ENCODE measurements around the gene MICU1. TPM values are rescaled to one million over a fixed set of nuclear protein-coding genes. Genes with fewer than 3 reads are reported as not detected.

MICU1 gene
- total and polyA plus RNA-seq, 2 of the 13 experiments (the other 11 are each of a cell fraction or from before 2014, with no cell fraction given), result 32.5 to 56.1 TPM

DNA sequence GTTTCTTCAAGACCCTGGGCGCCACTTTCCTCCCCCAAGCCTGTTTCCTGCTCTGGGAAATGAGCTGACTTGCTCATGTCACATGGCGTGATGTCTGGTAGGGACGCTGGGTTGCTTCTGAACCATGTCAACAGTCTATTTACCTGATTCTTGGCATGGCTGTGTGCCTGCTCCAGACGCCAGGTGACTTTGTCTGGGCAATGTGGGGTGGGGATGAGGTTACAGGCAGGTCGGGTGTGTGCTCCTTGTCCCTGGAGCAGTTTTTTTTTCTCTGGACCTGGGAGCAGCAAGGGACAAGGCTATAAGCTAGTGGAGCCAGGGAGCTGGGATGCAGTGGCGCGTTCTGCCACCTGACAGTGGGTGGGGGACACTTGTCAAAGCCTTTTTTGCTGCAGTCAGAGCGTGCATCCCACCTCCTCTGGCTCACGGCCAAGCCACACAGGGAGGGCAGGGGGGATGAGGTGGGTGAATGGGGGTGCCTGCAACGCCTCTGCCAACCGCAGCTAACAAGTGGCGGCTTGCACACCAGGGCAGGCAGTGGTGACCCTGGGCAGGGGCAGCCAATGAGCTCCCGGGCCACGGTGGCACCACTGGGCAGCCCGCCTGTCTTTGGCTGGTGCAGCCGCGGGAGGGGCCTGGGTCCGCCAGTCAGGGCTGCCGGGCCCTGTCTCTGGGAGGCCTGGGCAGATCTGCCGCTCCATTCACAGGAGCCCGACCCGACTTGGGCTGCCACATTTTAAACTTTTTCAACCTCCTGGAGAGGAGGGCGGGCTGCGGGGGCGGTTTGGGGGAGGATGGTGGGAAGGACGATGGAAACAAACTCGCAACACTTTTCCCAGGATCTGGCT lies 294.1 kb downstream of the MICU1 start (continued):
- TF ChIP-seq ZNF207 (IDR thresholded peaks at IDR 0.05; ENCODE audit: borderline replicate concordance) (no peak), DPF2 (CRISPR knock-in tag; IDR thresholded peaks at IDR 0.05; ENCODE audit: borderline replicate concordance, low read depth) (no peak; the same call in 1 of the 2 replicates), KDM5B (CRISPR knock-in tag; IDR thresholded peaks at IDR 0.05; ENCODE audit: borderline replicate concordance) (no peak), RXRB (CRISPR knock-in tag; IDR thresholded peaks at IDR 0.05; ENCODE audit: borderline replicate concordance) (no peak; the same call in 1 of the 2 replicates), GFI1 (CRISPR knock-in tag; IDR thresholded peaks at IDR 0.05; ENCODE audit: borderline replicate concordance) (no peak), KDM2A (CRISPR knock-in tag; IDR thresholded peaks at IDR 0.05; ENCODE audit: borderline replicate concordance, low read depth) (0 out of 2 replicates have a peak, but pooled peaks have one; percentile 84), HNF4A (CRISPR knock-in tag; IDR thresholded peaks at IDR 0.05) (no peak), ZNF773 (CRISPR knock-in tag; IDR thresholded peaks at IDR 0.05; ENCODE audit: borderline replicate concordance) (no peak), ZNF577 (CRISPR knock-in tag; IDR thresholded peaks at IDR 0.05; ENCODE audit: borderline replicate concordance, low read depth) (no peak), CREB1 (IDR thresholded peaks at IDR 0.05) (peak; percentile 61), CREB1 (CRISPR knock-in tag; IDR thresholded peaks at IDR 0.05) (peak; percentile 63; the same call in 1 of the 2 replicates), ZFP36L1 (CRISPR knock-in tag; IDR thresholded peaks at IDR 0.05) (0 out of 2 replicates have a peak, but pooled peaks have one; percentile 21), SRSF4 (IDR thresholded peaks at IDR 0.05; ENCODE audit: low read depth, low read length, poor library complexity, severe bottlenecking) (no peak), ZNF263 (CRISPR knock-in tag; IDR thresholded peaks at IDR 0.05) (peak; percentile 31; the same call in 1 of the 2 replicates), GTF2F1 (IDR thresholded peaks at IDR 0.05; ENCODE audit: low read length) (no peak), HMGA1 (CRISPR knock-in tag; conservative IDR thresholded peaks at IDR 0.05) (no peak), ZNF619 (CRISPR knock-in tag; IDR thresholded peaks at IDR 0.05) (0 out of 2 replicates have a peak, but pooled peaks have one; percentile 44), ZBTB20 (CRISPR knock-in tag; IDR thresholded peaks at IDR 0.05; ENCODE audit: borderline replicate concordance, low read depth) (no peak), SP2 (CRISPR knock-in tag; IDR thresholded peaks at IDR 0.05) (peak; percentile 71)
- TF ChIP-seq, protein P1, sequence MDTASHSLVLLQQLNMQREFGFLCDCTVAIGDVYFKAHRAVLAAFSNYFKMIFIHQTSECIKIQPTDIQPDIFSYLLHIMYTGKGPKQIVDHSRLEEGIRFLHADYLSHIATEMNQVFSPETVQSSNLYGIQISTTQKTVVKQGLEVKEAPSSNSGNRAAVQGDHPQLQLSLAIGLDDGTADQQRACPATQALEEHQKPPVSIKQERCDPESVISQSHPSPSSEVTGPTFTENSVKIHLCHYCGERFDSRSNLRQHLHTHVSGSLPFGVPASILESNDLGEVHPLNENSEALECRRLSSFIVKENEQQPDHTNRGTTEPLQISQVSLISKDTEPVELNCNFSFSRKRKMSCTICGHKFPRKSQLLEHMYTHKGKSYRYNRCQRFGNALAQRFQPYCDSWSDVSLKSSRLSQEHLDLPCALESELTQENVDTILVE (CRISPR knock-in tag; IDR thresholded peaks at IDR 0.05), result no peak
- TF ChIP-seq, protein P2, sequence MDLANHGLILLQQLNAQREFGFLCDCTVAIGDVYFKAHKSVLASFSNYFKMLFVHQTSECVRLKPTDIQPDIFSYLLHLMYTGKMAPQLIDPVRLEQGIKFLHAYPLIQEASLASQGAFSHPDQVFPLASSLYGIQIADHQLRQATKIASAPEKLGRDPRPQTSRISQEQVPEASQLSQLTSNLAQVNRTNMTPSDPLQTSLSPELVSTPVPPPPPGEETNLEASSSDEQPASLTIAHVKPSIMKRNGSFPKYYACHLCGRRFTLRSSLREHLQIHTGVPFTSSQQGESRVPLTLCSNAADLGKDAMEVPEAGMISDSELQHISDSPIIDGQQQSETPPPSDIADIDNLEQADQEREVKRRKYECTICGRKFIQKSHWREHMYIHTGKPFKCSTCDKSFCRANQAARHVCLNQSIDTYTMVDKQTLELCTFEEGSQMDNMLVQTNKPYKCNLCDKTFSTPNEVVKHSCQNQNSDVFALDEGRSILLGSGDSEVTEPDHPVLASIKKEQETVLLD (CRISPR knock-in tag; IDR thresholded peaks at IDR 0.05; ENCODE audit: low read depth), result no peak
- TF ChIP-seq, protein P3, sequence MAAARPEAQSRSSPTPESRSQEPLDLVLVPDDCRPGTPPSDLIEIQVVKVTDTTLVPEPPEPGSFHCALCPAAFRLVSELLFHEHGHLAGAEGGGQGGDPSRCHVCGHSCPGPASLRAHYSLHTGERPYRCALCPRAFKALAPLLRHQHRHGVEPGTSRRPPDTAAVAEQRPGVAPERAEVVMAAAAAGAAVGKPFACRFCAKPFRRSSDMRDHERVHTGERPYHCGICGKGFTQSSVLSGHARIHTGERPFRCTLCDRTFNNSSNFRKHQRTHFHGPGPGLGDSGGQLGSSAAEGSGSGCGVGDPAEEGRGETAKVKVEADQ (CRISPR knock-in tag; IDR thresholded peaks at IDR 0.05; ENCODE audit: borderline replicate concordance), result peak; percentile 14; the same call in 1 of the 2 replicates
- TF ChIP-seq, protein P4, sequence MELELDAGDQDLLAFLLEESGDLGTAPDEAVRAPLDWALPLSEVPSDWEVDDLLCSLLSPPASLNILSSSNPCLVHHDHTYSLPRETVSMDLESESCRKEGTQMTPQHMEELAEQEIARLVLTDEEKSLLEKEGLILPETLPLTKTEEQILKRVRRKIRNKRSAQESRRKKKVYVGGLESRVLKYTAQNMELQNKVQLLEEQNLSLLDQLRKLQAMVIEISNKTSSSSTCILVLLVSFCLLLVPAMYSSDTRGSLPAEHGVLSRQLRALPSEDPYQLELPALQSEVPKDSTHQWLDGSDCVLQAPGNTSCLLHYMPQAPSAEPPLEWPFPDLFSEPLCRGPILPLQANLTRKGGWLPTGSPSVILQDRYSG (CRISPR knock-in tag; IDR thresholded peaks at IDR 0.05), result no peak
- TF ChIP-seq, protein P5, sequence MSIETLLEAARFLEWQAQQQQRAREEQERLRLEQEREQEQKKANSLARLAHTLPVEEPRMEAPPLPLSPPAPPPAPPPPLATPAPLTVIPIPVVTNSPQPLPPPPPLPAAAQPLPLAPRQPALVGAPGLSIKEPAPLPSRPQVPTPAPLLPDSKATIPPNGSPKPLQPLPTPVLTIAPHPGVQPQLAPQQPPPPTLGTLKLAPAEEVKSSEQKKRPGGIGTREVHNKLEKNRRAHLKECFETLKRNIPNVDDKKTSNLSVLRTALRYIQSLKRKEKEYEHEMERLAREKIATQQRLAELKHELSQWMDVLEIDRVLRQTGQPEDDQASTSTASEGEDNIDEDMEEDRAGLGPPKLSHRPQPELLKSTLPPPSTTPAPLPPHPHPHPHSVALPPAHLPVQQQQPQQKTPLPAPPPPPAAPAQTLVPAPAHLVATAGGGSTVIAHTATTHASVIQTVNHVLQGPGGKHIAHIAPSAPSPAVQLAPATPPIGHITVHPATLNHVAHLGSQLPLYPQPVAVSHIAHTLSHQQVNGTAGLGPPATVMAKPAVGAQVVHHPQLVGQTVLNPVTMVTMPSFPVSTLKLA (IDR thresholded peaks at IDR 0.05), result no peak

Data from HepG2 (cell line).